Left ventricle myocardium inferior (tissue), 1 donor: ENCODE measurements around the gene ZNF804B. TPM values are rescaled to one million over a fixed set of nuclear protein-coding genes. Genes with fewer than 3 reads are reported as not detected.
A peak's percentile ranks its signal among the peaks of the same experiment; 100 is the strongest.

Experiments
- DNase-seq: peaks from one replicate; pipeline ENCODE4 v3.0.0-alpha.2; 2020
- H3K27ac ChIP-seq: fragments of 200-600 bp; replicated peaks from 2 replicates; pipeline ENCODE4 v1.8.0; 2021
- H3K27me3 ChIP-seq: fragments of 200-600 bp; 2 replicates; pipeline ENCODE4 v1.8.0; 2021; ENCODE audit warnings: low read depth
- H3K36me3 ChIP-seq: fragments of 200-600 bp; 2 replicates; pipeline ENCODE4 v1.8.0; 2021
- H3K4me1 ChIP-seq: fragments of 200-600 bp; 2 replicates; pipeline ENCODE4 v1.8.0; 2021
- H3K4me3 ChIP-seq: fragments of 200-600 bp; 2 replicates; pipeline ENCODE4 v1.8.0; 2021; ENCODE audit warnings: mild to moderate bottlenecking, moderate library complexity
- H3K9me3 ChIP-seq: fragments of 200-600 bp; replicated peaks from 2 replicates; pipeline ENCODE4 v1.8.0; 2021
- CTCF ChIP-seq: fragments of 200-600 bp; IDR thresholded peaks from 2 replicates; pipeline ENCODE4 v1.8.0; 2021; ENCODE audit warnings: antibody characterized with exemption, mild to moderate bottlenecking, borderline replicate concordance
- intact Hi-C: fragments of 100-400 bp; cut with micrococcal nuclease; formaldehyde crosslinking; loops from one replicate; pipeline ENCODE4 v1.11.0; 2022
- total RNA-seq: library from RNA; stranded (reverse); fragmentation: NEBNext Ultra II Directional; extraction: Animal tissue kit (Norgen Biotek cat#: 25700); gene quantifications from one replicate; pipeline ENCODE4 v1.2.1, GENCODE V29; 2021
- donor health status: DM: no; HTN: yes; CAD: no; lungs with severe emphysema.

ZNF804B gene
- total RNA-seq, 1 donor from 2014 or later: not detected

GRCh38 chr7:89334797-89335196 lies 575.3 kb downstream of the ZNF804B start:
- Histone ChIP-seq H3K36me3 (no peaks in the 10 kb centered on the region), H3K4me3 (no peak overlapping the region), H3K27me3 (no peaks in the 10 kb centered on the region), H3K4me1 (no peaks in the 10 kb centered on the region), H3K27ac (no peak overlapping the region), H3K9me3 (no peaks in the 10 kb centered on the region)
- intact Hi-C loops: no loop called here
- TF ChIP-seq CTCF: peak; percentile 19
- DNase-seq: no peak

DNA sequence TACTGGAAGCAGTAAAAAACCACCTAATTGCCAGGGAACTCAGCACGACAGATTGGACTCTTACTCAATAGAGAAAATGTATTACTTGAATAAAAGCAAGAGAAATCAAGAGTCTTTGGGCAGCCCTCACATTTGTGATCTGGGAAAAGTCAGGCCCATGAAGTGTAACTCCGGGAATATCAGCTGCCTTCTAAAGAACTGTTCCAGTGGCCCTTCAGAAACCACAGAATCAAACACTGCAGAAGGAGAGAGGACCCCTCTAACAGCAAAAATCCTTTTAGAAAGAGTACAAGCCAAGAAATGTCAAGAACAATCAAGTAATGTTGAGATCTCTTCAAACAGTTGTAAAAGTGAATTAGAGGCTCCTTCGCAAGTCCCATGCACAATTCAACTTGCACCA lies 576.0 kb downstream of the ZNF804B start:
- no peak overlapping the region for H3K4me3 ChIP-seq
- H3K4me1 ChIP-seq: no peaks in the 10 kb centered on the region
- no peaks in the 10 kb centered on the region for H3K9me3 ChIP-seq
- H3K27me3 ChIP-seq: no peaks in the 10 kb centered on the region
- H3K36me3 ChIP-seq: no peaks in the 10 kb centered on the region
- intact Hi-C loops: no loop called here
- H3K27ac ChIP-seq: no peak overlapping the region
- no peak for DNase-seq
- no peak for TF ChIP-seq CTCF

DNA sequence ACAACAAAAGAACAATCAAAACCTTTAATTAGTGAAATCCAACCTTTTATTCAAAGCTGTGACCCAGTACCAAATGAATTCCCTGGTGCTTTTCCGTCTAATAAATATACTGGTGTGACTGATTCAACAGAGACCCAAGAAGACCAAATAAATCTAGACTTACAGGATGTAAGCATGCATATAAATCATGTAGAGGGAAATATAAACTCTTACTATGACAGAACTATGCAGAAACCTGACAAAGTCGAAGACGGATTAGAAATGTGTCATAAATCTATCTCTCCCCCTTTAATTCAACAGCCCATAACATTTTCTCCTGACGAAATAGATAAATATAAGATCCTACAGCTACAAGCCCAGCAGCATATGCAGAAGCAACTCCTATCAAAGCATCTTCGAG lies 576.6 kb downstream of the ZNF804B start:
- H3K36me3 ChIP-seq: no peaks in the 10 kb centered on the region
- intact Hi-C loops: no loop called here
- TF ChIP-seq CTCF: no peak
- H3K4me3 ChIP-seq: no peak overlapping the region
- H3K4me1 ChIP-seq: no peaks in the 10 kb centered on the region
- DNase-seq: no peak
- no peaks in the 10 kb centered on the region for H3K9me3 ChIP-seq
- H3K27me3 ChIP-seq: no peaks in the 10 kb centered on the region
- no peak overlapping the region for H3K27ac ChIP-seq

GRCh38 chr7:89339748-89340147 lies 580.2 kb downstream of the ZNF804B start:
- Histone ChIP-seq H3K36me3 (no peaks in the 10 kb centered on the region), H3K27ac (no peak overlapping the region), H3K27me3 (no peaks in the 10 kb centered on the region), H3K9me3 (no peaks in the 10 kb centered on the region), H3K4me3 (no peak overlapping the region), H3K4me1 (no peaks in the 10 kb centered on the region)
- DNase-seq: no peak
- TF ChIP-seq CTCF: no peak
- intact Hi-C loops: no loop called here

GRCh38 chr7:89357121-89357520 lies 597.6 kb downstream of the ZNF804B start:
- Histone ChIP-seq H3K36me3 (no peaks in the 10 kb centered on the region), H3K27ac (no peak overlapping the region), H3K27me3 (no peaks in the 10 kb centered on the region), H3K9me3 (peaks cover 8% of the 10 kb centered on the region), H3K4me3 (no peak overlapping the region), H3K4me1 (no peaks in the 10 kb centered on the region)
- intact Hi-C loops: no loop called here
- no peak for DNase-seq
- TF ChIP-seq CTCF: no peak

- no peak overlapping the region for H3K27ac ChIP-seq
- H3K27me3 ChIP-seq: no peaks in the 10 kb centered on the region
- H3K4me1 ChIP-seq: no peaks in the 10 kb centered on the region
- no peak for DNase-seq
- intact Hi-C loops: no loop called here
- no peaks in the 10 kb centered on the region for H3K36me3 ChIP-seq
- H3K9me3 ChIP-seq: peaks cover under 1% of the 10 kb centered on the region
- TF ChIP-seq CTCF: no peak
- H3K4me3 ChIP-seq: no peak overlapping the region
These were observed 617.7 kb downstream of the ZNF804B start for GRCh38 chr7:89377219-89377618.
